Stomach (tissue), 9 donors: ENCODE data around the gene PRKCD. TPM values are rescaled to one million over a fixed set of nuclear protein-coding genes. Genes with fewer than 3 reads are reported as not detected.

Experiments used
- DNase-seq, 2 donors: peaks; one replicate each; pipeline versions ENCODE4 v3.0.0 to v3.0.0-alpha.2; 2013 to 2019
- H3K27ac ChIP-seq, 5 donors: fragments of 200-600 bp in 4 of 5; sonication (generic) in 4 of 5; one replicate each; pipeline ENCODE4 v1.5.1; 2013 to 2019; ENCODE audit warnings: mild to moderate bottlenecking in 1 of 5, moderate library complexity in 1 of 5
- H3K27me3 ChIP-seq, 3 donors: fragments of 200-600 bp; sonication (generic); one replicate each; pipeline ENCODE4 v1.5.1; 2017 to 2019; ENCODE audit warnings: mixed run types in 1 of 3
- H3K36me3 ChIP-seq, 4 donors: fragments of 200-600 bp; sonication (generic); 1 replicate in 3 of 4; 2 replicates in 1 of 4; pipeline ENCODE4 v1.5.1; 2016 to 2019
- H3K4me1 ChIP-seq, 4 donors: fragments of 200-600 bp; sonication (generic); one replicate each; pipeline ENCODE4 v1.5.1; 2016 to 2019
- H3K4me3 ChIP-seq, 4 donors: fragments of 200-600 bp; sonication (generic) in 3 of 4; one replicate each; pipeline ENCODE4 v1.5.1; 2016 to 2019; ENCODE audit warnings: mild to moderate bottlenecking in 1 of 4
- H3K9me3 ChIP-seq, 4 donors: fragments of 200-600 bp; sonication (generic); one replicate each; pipeline ENCODE4 v1.5.1; 2016 to 2019
- CTCF ChIP-seq, 7 experiments: fragments of 450-650 bp in 4 of 7; fragments of 200-600 bp in 3 of 7; sonication (generic) in 3 of 7; IDR thresholded peaks; one replicate each; pipeline ENCODE4 v1.5.1; 2016 to 2019; ENCODE audit warnings: antibody characterized with exemption in 7 of 7, control low read depth in 2 of 7, mild to moderate bottlenecking in 1 of 7
- EP300 ChIP-seq: sonication (generic); formaldehyde crosslinking; IDR thresholded peaks from one replicate; pipeline ENCODE4 v1.6.1; 2017; ENCODE audit warnings: antibody characterized with exemption
- POLR2A ChIP-seq, 4 donors: fragments of 450-650 bp; IDR thresholded peaks; one replicate each; pipeline ENCODE4 v1.6.1; 2016; ENCODE audit warnings: antibody characterized with exemption in 4 of 4, control low read depth in 2 of 4, mild to moderate bottlenecking in 1 of 4, moderate library complexity in 1 of 4
- POLR2AphosphoS5 ChIP-seq, 3 donors: sonication (generic); formaldehyde crosslinking; IDR thresholded peaks; one replicate each; pipeline ENCODE4 v1.6.1; 2016; ENCODE audit warnings: antibody characterized with exemption in 3 of 3
- WGBS, 5 donors: extraction: QIAGEN DNeasy Blood & Tissue Kit in 3 of 5; methylation state at CpG; one replicate each; pipeline versions ENCODE4 v1.1.5 to v1.1.7; 2013 to 2018; 5-methylcytosine and 5-hydroxymethylcytosine counted together
- intact Hi-C: fragments of 100-400 bp; cut with DNase I; formaldehyde crosslinking; loops from one replicate; pipeline ENCODE4 v1.15.1; 2023; ENCODE audit warnings: low total_unique reads
- polyA plus RNA-seq, 3 donors: library from polyadenylated mRNA; stranded (reverse); fragments of 200-250 nt; gene quantifications; one replicate each; pipeline ENCODE4 v1.2.3, GENCODE V29; 2013
- total RNA-seq, 5 donors: library from RNA; depleted of rRNA; stranded (reverse); fragments of >200 nt; gene quantifications; one replicate each; pipeline versions ENCODE4 v1.1.0 to v1.2.3, GENCODE V29; 2014 to 2016
- donor health status: healthy with polysubstance abuse.
- donor health status: Bipolar disorder and iron deficiency.
- donor health status: healthy.

PRKCD gene
- total and polyA plus RNA-seq, 8 donors, result 15.6 to 117 (median 37.2) TPM

GRCh38 chr3:53158765-53159155 lies 2.2 kb upstream of the PRKCD start:
- intact Hi-C loops, result no loop called here
- peak overlapping the region; percentile 91 to 96 (median 95) for H3K27ac ChIP-seq
- 48 to 74% (median 64%) methylated on average over 2 of the region's 2 CpGs for WGBS, 5 donors
- TF ChIP-seq POLR2A (IDR thresholded peaks at IDR 0.05), result no peak
- H3K9me3 ChIP-seq, result no peaks in the 10 kb centered on the region
- peaks cover 0 to 22% (median 6%) of the 10 kb centered on the region in 3 donors for H3K27me3 ChIP-seq
- no peaks in the 10 kb centered on the region for H3K36me3 ChIP-seq
- no peak for DNase-seq
- H3K4me1 ChIP-seq, result peaks cover 55 to 88% (median 84%) of the 10 kb centered on the region in 4 donors
- no peak overlapping the region for H3K4me3 ChIP-seq

- peaks cover 0 to 22% (median 6%) of the 10 kb centered on the region in 3 donors for H3K27me3 ChIP-seq
- intact Hi-C loops, result no loop called here
- H3K4me1 ChIP-seq, result peaks cover 57 to 88% (median 84%) of the 10 kb centered on the region in 4 donors
- WGBS, 5 donors, result 30 to 43% (median 34%) methylated on average over 8 to 9 of the region's 9 CpGs
- no peaks in the 10 kb centered on the region for H3K36me3 ChIP-seq
- DNase-seq, result peak; percentile 93 to 94
- TF ChIP-seq POLR2AphosphoS5 (IDR thresholded peaks at IDR 0.05), result peak; percentile 21 to 88 (median 80)
- no peak for TF ChIP-seq EP300
- TF ChIP-seq POLR2A (IDR thresholded peaks at IDR 0.05), result no peak
- peak in 2 of 7 experiments; percentile 8 to 16 for TF ChIP-seq CTCF (IDR thresholded peaks at IDR 0.05)
- H3K4me3 ChIP-seq, result peak overlapping the region in 1 of 4 donors; percentile 91
- H3K27ac ChIP-seq, result peak overlapping the region; percentile 91 to 96 (median 95)
- H3K9me3 ChIP-seq, result no peaks in the 10 kb centered on the region
These were observed 1.6 kb upstream of the PRKCD start for GRCh38 chr3:53159156-53160060.

- H3K27me3 ChIP-seq, result peaks cover 0 to 17% (median 6%) of the 10 kb centered on the region in 3 donors
- no peak for DNase-seq
- no peak for TF ChIP-seq EP300
- no peak for TF ChIP-seq CTCF (IDR thresholded peaks at IDR 0.05)
- TF ChIP-seq POLR2AphosphoS5 (IDR thresholded peaks at IDR 0.05), result no peak
- TF ChIP-seq POLR2A (IDR thresholded peaks at IDR 0.05), result no peak
- intact Hi-C loops, result no loop called here
- peak overlapping the region; percentile 83 to 92 (median 88) for H3K4me3 ChIP-seq
- 18 to 23% (median 20%) methylated on average over 4 of the region's 4 CpGs for WGBS, 5 donors
- H3K36me3 ChIP-seq, result peaks cover 0 to under 1% (median 0%) of the 10 kb centered on the region in 4 donors
- peak overlapping the region; percentile 91 to 96 (median 95) for H3K27ac ChIP-seq
- H3K4me1 ChIP-seq, result peaks cover 53 to 88% (median 84%) of the 10 kb centered on the region in 4 donors
- H3K9me3 ChIP-seq, result no peaks in the 10 kb centered on the region
These were observed 849 bp upstream of the PRKCD start for GRCh38 chr3:53160061-53160659.

- Histone ChIP-seq H3K27me3 (peaks cover 0 to 7% (median 3%) of the 10 kb centered on the region in 3 donors), H3K4me1 (peaks cover 57 to 88% (median 84%) of the 10 kb centered on the region in 4 donors), H3K36me3 (peaks cover 0 to 13% (median 6%) of the 10 kb centered on the region in 4 donors), H3K4me3 (peak overlapping the region; percentile 83 to 92 (median 88)), H3K9me3 (no peaks in the 10 kb centered on the region), H3K27ac (peak overlapping the region; percentile 91 to 96 (median 95))
- 0 to 1% (median 0%) methylated on average over 11 to 41 of the region's 41 CpGs for WGBS, 5 donors
- intact Hi-C loops, result no loop called here
- TF ChIP-seq CTCF (IDR thresholded peaks at IDR 0.05) (no peak), EP300 (no peak), POLR2AphosphoS5 (IDR thresholded peaks at IDR 0.05) (no peak), POLR2A (IDR thresholded peaks at IDR 0.05) (no peak)
- peak in 1 of 2 donors; percentile 53 for DNase-seq
These were observed 426 bp downstream of the PRKCD start for GRCh38 chr3:53161450-53161819.
